NB4 (cell line): ENCODE results near the gene REC114.

Experiments used
- DNase-seq: peaks from one replicate; pipeline ENCODE4 v3.0.0; 2010; ENCODE audit warnings: low read depth
- H3K4me3 ChIP-seq: one replicate; pipeline ENCODE4 v1.5.1; 2011; ENCODE audit warnings: mild to moderate bottlenecking, low read depth, low read length, moderate library complexity
- CTCF ChIP-seq: IDR thresholded peaks from one replicate; pipeline ENCODE4 v1.5.1; 2012; ENCODE audit warnings: low read depth, low read length
- MYC ChIP-seq: IDR thresholded peaks from 2 replicates; pipeline ENCODE4 v1.6.1; 2011; ENCODE audit warnings: low read depth, low read length
- POLR2A ChIP-seq: IDR thresholded peaks from 2 replicates; pipeline ENCODE4 v1.6.1; 2011; ENCODE audit warnings: mild to moderate bottlenecking; ENCODE audit not compliant: insufficient read length; ENCODE audit errors: extremely low read depth
- TF ChIP-seq, protein P1 (sequence below): IDR thresholded peaks from 2 replicates; pipeline ENCODE4 v1.6.1; 2011; ENCODE audit warnings: low read depth, low read length

REC114 gene

DNA sequence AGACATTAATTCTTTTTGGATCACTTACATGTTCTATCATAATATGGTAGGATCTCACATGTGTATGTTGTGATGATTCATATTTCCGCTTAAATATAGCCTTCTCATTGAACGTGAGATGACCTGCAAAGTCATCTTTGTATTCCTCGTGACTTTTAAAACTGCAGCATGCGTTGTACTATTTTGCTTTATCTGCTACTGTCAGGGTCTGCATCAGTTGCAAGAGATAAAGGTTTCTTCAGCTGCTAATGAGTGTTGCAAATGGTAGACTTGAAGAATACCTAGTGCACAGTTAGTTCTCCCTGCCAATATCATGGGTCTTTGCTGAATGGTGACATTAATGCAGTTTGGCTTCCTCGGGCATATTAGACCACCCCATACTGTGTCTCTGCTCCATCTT, 31.8 kb downstream of the REC114 start:
- TF ChIP-seq MYC (no peak), POLR2A (no peak), CTCF (no peak)
- TF ChIP-seq, protein P1, sequence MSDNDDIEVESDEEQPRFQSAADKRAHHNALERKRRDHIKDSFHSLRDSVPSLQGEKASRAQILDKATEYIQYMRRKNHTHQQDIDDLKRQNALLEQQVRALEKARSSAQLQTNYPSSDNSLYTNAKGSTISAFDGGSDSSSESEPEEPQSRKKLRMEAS, result no peak
- H3K4me3 ChIP-seq, result no peak overlapping the region
- no peak for DNase-seq

- no peak for TF ChIP-seq POLR2A
- TF ChIP-seq, protein P1, result no peak
- TF ChIP-seq MYC, result no peak
- no peak for TF ChIP-seq CTCF
- no peak for DNase-seq
- H3K4me3 ChIP-seq, result no peak overlapping the region
These were observed 33.8 kb downstream of the REC114 start for GRCh38 chr15:73476704-73477216.

- no peak for TF ChIP-seq MYC
- no peak for TF ChIP-seq POLR2A
- TF ChIP-seq, protein P1, result no peak
- no peak for TF ChIP-seq CTCF
- no peak overlapping the region for H3K4me3 ChIP-seq
- DNase-seq, result no peak
These were observed 37.1 kb downstream of the REC114 start for GRCh38 chr15:73480050-73480449.

GRCh38 chr15:73482166-73482565, 39.2 kb downstream of the REC114 start:
- peak; percentile 25 for DNase-seq
- no peak for TF ChIP-seq CTCF
- TF ChIP-seq MYC, result no peak
- TF ChIP-seq POLR2A, result no peak
- TF ChIP-seq, protein P1, result no peak
- H3K4me3 ChIP-seq, result no peak overlapping the region

DNA sequence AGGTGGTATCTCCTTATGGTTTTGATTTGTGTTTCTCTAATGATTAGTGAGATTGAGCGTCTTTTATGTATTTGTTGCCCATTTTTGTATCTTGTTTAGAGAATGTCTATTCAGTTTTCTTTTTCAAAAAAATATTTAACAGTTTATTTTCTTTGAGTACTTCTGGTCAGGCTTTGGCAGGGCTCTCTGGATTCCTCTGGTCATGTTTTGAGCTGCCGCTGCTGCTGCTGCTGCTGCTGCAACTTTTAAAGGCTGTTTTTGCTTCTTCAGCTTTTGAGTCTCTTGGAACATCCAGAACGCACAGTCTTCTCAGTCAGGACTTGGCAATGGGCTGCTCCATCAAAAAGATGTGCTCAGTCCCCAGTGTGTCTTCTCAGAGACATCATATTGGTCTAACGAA, 40.1 kb downstream of the REC114 start:
- H3K4me3 ChIP-seq, result no peak overlapping the region
- no peak for TF ChIP-seq MYC
- TF ChIP-seq, protein P1, result no peak
- no peak for TF ChIP-seq CTCF
- TF ChIP-seq POLR2A, result no peak
- no peak for DNase-seq
